CD8-positive, alpha-beta memory T cell (primary cell): ENCODE data around the gene ITGAE. TPM values are rescaled to one million over a fixed set of nuclear protein-coding genes. Genes with fewer than 3 reads are reported as not detected.

ENCODE experiments used
- CTCF ChIA-PET: fragments of 350-600 bp; sonication (Branson Sonifier 250); formaldehyde crosslinking; loops from one replicate; lab custom pipeline; 2021; ENCODE audit warnings: antibody characterized with exemption; lab: Charles Lee
- POLR2A ChIA-PET: fragments of 350-600 bp; sonication (Branson Sonifier 250); formaldehyde crosslinking; loops from one replicate; lab custom pipeline; 2021; ENCODE audit warnings: antibody characterized with exemption; lab: Charles Lee
- DNase-seq, 5 donors: peaks; one replicate each; pipeline versions ENCODE4 v3.0.0 to v3.0.0-alpha.2; 2020 to 2022; ENCODE audit warnings: mixed read lengths in 1 of 5
- H3K27ac ChIP-seq: one replicate; pipeline ENCODE4 v1.7.0; 2013; ENCODE audit warnings: low read depth, mild to moderate bottlenecking, low read length, moderate library complexity
- H3K27me3 ChIP-seq: 2 replicates; pipeline ENCODE4 v1.7.0; 2013; ENCODE audit warnings: low read length, mild to moderate bottlenecking; ENCODE audit not compliant: insufficient read depth, poor library complexity, severe bottlenecking
- H3K36me3 ChIP-seq: 2 replicates; pipeline ENCODE4 v1.7.0; 2013; ENCODE audit warnings: mild to moderate bottlenecking, low read length, moderate library complexity; ENCODE audit not compliant: insufficient read depth
- H3K4me1 ChIP-seq: 2 replicates; pipeline ENCODE4 v1.7.0; 2013; ENCODE audit warnings: mild to moderate bottlenecking, low read length, moderate library complexity; ENCODE audit not compliant: insufficient read depth
- H3K4me3 ChIP-seq: 2 replicates; pipeline ENCODE4 v1.7.0; 2013; ENCODE audit warnings: mild to moderate bottlenecking, low read length
- H3K9me3 ChIP-seq: 2 replicates; pipeline ENCODE4 v1.7.0; 2013; ENCODE audit warnings: mild to moderate bottlenecking, low read length
- H3K27ac Mint-ChIP-seq, 8 donors: one replicate each; pipeline ENCODE4 v1.8.0; 2020 to 2021; ENCODE audit warnings: mixed read lengths in 8 of 8, mild to moderate bottlenecking in 6 of 8, inconsistent platforms in 3 of 8, moderate library complexity in 3 of 8
- H3K27me3 Mint-ChIP-seq, 2 donors: one replicate each; pipeline ENCODE4 v1.8.0; 2020 to 2021; ENCODE audit warnings: mixed read lengths in 2 of 2, mild to moderate bottlenecking in 1 of 2, moderate library complexity in 1 of 2
- H3K36me3 Mint-ChIP-seq, 3 donors: one replicate each; pipeline ENCODE4 v1.8.0; 2020 to 2021; ENCODE audit warnings: mixed read lengths in 3 of 3, inconsistent platforms in 1 of 3, mild to moderate bottlenecking in 1 of 3
- H3K4me1 Mint-ChIP-seq, 3 donors: one replicate each; pipeline ENCODE4 v1.8.0; 2020 to 2021; ENCODE audit warnings: mixed read lengths in 3 of 3, inconsistent platforms in 1 of 3, mild to moderate bottlenecking in 1 of 3
- H3K4me3 Mint-ChIP-seq, 7 donors: one replicate each; pipeline ENCODE4 v1.8.0; 2020 to 2021; ENCODE audit warnings: mixed read lengths in 7 of 7, mild to moderate bottlenecking in 6 of 7, moderate library complexity in 4 of 7, inconsistent platforms in 2 of 7
- H3K9me3 Mint-ChIP-seq, 5 donors: one replicate each; pipeline ENCODE4 v1.8.0; 2020 to 2022; ENCODE audit warnings: mixed read lengths in 5 of 5, mild to moderate bottlenecking in 3 of 5, moderate library complexity in 2 of 5, inconsistent platforms in 1 of 5
- polyA plus RNA-seq: library from polyadenylated mRNA; unstranded; fragments of 300-500 nt; fragmentation: Illumina TruSeq; gene quantifications from one replicate; pipeline ENCODE4 v1.2.3, GENCODE V29; 2021
- total RNA-seq, 2 experiments: library from RNA; stranded (reverse); gene quantifications; one replicate each; pipeline ENCODE4 v1.2.3, GENCODE V29; 2021

Gene ITGAE
- total and polyA plus RNA-seq, 3 experiments from 2014 or later, result 46.6 to 66.6 (median 47.3) TPM

DNA sequence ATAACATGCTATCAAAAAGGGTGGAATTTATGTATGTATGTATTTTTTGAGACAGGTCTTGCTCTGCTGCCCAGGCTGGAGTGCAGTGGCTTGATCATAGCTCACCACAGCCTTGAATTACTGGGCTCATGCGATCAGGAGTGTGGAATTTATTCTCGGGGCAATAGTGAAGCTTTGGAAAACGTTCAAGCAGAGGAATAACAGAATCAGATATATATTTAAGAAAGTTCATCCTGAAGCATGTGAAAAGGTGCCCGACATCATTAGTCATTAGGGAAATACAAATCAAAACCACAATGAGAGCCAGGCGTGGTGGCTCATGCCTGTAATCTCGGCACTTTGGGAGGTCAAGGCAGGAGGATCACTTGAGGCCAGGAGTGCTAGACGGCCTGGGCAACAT is 7.7 kb upstream of the ITGAE start:
- Mint-ChIP-seq H3K4me1 (peaks cover 0 to 17% (median 0%) of the 10 kb centered on the region in 3 donors), H3K27ac (peak overlapping the region in 5 of 8 donors; percentile 7 to 62 (median 32)), H3K4me3 (no peak overlapping the region), H3K9me3 (no peaks in the 10 kb centered on the region), H3K36me3 (peaks cover 6 to 66% (median 20%) of the 10 kb centered on the region in 3 donors), H3K27me3 (no peaks in the 10 kb centered on the region)
- Histone ChIP-seq H3K4me1 (no peaks in the 10 kb centered on the region), H3K4me3 (no peak overlapping the region), H3K27ac (no peak overlapping the region), H3K36me3 (peaks cover 21% of the 10 kb centered on the region), H3K27me3 (no peaks in the 10 kb centered on the region), H3K9me3 (no peaks in the 10 kb centered on the region)
- DNase-seq, result no peak
- CTCF ChIA-PET, result interaction anchor here (1.0 to 4.4 kb wide), 3 partner anchors 12 to 71 kb away, joined by 3 to 19 read pairs (median 8); no protein-coding TSS in a partner anchor
- POLR2A ChIA-PET, result interaction anchor here (0.6 kb wide), 1 partner anchor 112 kb away, joined by 4 read pairs; no protein-coding TSS in a partner anchor

DNA sequence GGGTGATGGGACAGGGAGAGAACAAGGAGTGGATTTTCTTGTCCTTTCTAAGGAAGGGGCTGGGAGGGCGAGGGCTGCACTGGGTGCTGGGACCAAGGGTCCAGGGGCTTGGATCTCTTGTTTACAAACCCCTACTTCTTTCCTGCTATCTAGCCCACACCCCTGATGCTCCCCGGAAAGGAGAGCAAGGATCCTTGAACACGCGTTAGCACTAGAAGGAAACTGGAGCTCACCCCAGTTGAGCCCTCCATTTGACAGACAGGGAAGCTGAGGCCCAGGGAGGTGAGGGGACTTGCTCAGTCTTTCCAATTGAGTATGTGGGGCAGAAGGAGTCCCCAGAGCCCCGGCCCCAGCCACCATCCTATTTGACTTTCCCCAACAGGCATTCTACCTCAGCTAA is 4.6 kb upstream of the ITGAE start:
- peaks cover 5 to 34% (median 6%) of the 10 kb centered on the region in 3 donors for H3K4me1 Mint-ChIP-seq
- H3K36me3 Mint-ChIP-seq, result peaks cover 6 to 43% (median 13%) of the 10 kb centered on the region in 3 donors
- POLR2A ChIA-PET, result no interaction called here

DNA sequence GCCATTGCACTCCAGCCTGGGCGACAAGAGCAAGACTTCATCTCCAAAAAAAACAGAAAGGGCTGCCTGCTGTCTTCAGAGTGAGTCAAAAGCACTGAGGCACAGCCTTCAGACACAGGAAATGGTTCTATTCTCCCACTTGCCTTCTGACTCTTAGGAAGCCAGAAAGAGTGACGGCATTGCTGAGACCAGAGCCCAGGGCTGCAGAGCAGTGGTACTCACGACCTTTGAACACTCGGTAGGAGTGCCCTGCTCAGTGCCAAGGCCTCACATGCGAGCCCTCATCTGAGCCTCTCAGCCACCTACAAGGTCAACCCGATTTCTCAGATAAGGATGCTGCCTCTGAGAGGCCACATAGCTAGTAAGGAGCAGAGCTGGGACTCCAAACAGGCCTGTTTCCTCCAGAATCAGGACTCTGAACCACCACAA is 3.5 kb upstream of the ITGAE start:
- Mint-ChIP-seq H3K9me3 (no peaks in the 10 kb centered on the region), H3K36me3 (peaks cover 6 to 37% (median 9%) of the 10 kb centered on the region in 3 donors), H3K4me3 (no peak overlapping the region), H3K4me1 (peaks cover 10 to 40% (median 13%) of the 10 kb centered on the region in 3 donors), H3K27ac (peak overlapping the region in 3 of 8 donors; percentile 23 to 81 (median 59)), H3K27me3 (no peaks in the 10 kb centered on the region)
- H3K4me3 ChIP-seq, result no peak overlapping the region
- CTCF ChIA-PET, result interaction anchor here (0.9 to 1.1 kb wide), 3 partner anchors 24 to 67 kb away, joined by 3 to 4 read pairs (median 3); no protein-coding TSS in a partner anchor
- H3K9me3 ChIP-seq, result no peaks in the 10 kb centered on the region
- H3K4me1 ChIP-seq, result no peaks in the 10 kb centered on the region
- no peak for DNase-seq
- no peaks in the 10 kb centered on the region for H3K27me3 ChIP-seq
- no peaks in the 10 kb centered on the region for H3K36me3 ChIP-seq
- no peak overlapping the region for H3K27ac ChIP-seq
- POLR2A ChIA-PET, result interaction anchor here (0.7 to 1.4 kb wide), 2 partner anchors 9 to 221 kb away, joined by 5 to 13 read pairs; no protein-coding TSS in a partner anchor

More for the DNA sequence above, 4.6 kb upstream of the ITGAE start:
- Histone ChIP-seq H3K36me3 (peaks cover 6% of the 10 kb centered on the region), H3K4me1 (no peaks in the 10 kb centered on the region), H3K27ac (no peak overlapping the region), H3K9me3 (no peaks in the 10 kb centered on the region), H3K4me3 (no peak overlapping the region), H3K27me3 (no peaks in the 10 kb centered on the region)
- Mint-ChIP-seq H3K27ac (peak overlapping the region in 1 of 8 donors; percentile 36), H3K4me3 (no peak overlapping the region), H3K9me3 (no peaks in the 10 kb centered on the region), H3K27me3 (no peaks in the 10 kb centered on the region)
- no peak for DNase-seq
- CTCF ChIA-PET, result no interaction called here

DNA sequence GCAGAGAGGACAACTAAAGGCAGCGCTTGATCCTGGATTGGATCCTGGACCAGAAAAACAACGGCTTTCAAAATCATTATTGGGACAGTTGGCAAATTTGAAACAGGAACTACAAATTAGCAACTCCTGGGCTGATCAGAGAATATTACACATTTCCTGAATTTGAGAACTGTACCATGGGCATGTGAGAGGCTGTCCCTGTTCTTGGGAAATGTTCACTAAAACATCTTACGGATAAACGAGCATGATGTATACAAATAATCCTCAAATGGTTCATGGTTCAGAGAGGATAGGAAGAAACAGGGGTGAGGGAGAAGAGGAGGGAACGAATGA is 2.3 kb upstream of the ITGAE start:
- ChIA-PET POLR2A (no interaction called here), CTCF (no interaction called here)
- H3K9me3 ChIP-seq, result no peaks in the 10 kb centered on the region
- H3K36me3 Mint-ChIP-seq, result peaks cover 2 to 39% (median 5%) of the 10 kb centered on the region in 3 donors
- no peaks in the 10 kb centered on the region for H3K27me3 Mint-ChIP-seq
- H3K4me1 ChIP-seq, result no peaks in the 10 kb centered on the region
- H3K36me3 ChIP-seq, result no peaks in the 10 kb centered on the region
- peaks cover 16 to 47% (median 26%) of the 10 kb centered on the region in 3 donors for H3K4me1 Mint-ChIP-seq
- no peak overlapping the region for H3K27ac ChIP-seq
- no peaks in the 10 kb centered on the region for H3K27me3 ChIP-seq
- no peak for DNase-seq
- H3K4me3 ChIP-seq, result no peak overlapping the region
- H3K4me3 Mint-ChIP-seq, result no peak overlapping the region
- H3K9me3 Mint-ChIP-seq, result no peaks in the 10 kb centered on the region
- H3K27ac Mint-ChIP-seq, result peak overlapping the region in 4 of 8 donors; percentile 36 to 67 (median 50)

DNA sequence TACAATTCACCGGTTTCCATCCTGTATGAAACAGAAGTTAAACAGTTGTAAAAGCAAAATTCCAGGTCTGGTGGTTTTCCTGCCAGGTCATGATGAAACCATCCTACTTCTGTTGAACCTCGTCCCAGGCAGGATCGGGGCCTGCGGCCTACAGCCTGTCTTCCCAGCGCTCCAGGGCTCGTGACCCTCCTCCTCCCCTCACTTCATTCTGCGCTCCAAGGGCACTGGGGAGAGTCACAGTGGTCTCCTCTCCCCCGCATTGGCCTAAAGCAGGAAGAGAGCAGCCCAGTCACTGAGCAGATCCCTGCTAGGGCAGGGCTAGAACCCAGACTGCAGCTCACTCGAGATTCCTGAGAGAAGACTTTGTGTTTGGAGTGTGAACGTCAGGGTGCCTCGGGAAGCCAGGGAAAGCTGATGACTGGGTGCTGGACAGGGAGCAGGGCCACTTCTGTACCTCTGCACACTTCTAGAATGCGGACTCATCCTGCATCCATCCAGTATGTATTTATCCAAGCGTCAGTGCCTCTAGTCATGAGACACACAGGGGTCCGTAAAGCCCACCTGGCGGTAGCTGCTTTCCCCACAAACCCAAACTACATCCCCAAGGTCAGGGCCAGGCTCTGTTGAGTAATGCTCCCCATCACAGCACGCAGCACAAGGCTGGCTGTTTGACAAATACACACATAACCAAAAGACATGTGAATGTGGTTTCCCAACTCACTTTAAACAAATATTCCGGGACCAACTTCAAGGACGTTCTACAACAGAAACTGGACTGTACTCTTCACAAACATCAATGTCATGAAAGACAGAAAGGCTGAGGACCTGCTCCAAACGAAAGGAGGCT is 1.7 kb upstream of the ITGAE start:
- Histone ChIP-seq H3K27me3 (no peaks in the 10 kb centered on the region), H3K4me1 (no peaks in the 10 kb centered on the region), H3K36me3 (no peaks in the 10 kb centered on the region), H3K4me3 (no peak overlapping the region), H3K9me3 (no peaks in the 10 kb centered on the region), H3K27ac (no peak overlapping the region)
- DNase-seq, result no peak
- no peaks in the 10 kb centered on the region for H3K27me3 Mint-ChIP-seq
- ChIA-PET CTCF (no interaction called here), POLR2A (no interaction called here)
- H3K4me1 Mint-ChIP-seq, result peaks cover 21 to 53% (median 32%) of the 10 kb centered on the region in 3 donors
- H3K27ac Mint-ChIP-seq, result peak overlapping the region in 3 of 8 donors; percentile 29 to 38 (median 36)
- H3K9me3 Mint-ChIP-seq, result no peaks in the 10 kb centered on the region
- no peak overlapping the region for H3K4me3 Mint-ChIP-seq
- peaks cover 0 to 37% (median 1%) of the 10 kb centered on the region in 3 donors for H3K36me3 Mint-ChIP-seq

DNA sequence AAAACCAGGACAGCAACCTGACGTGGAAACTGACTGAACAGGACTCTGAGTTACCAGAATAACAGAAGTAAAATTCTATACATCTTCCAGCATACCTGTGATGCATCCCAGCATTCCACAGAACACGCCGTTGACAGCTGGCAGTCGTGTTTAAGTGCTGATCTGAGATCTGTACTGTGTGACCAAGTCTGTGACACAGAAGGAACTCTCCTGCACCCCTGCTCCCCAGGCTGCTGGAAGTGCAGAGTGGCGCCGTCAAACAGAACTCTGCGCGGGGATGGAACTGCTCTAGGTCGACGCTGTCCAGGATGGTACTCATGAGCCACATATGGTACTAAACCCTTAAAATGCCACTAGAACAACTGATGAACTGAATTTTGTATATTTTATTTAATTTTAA is 804 bp upstream of the ITGAE start:
- H3K27ac Mint-ChIP-seq, result peak overlapping the region in 2 of 8 donors; percentile 3 to 81
- Histone ChIP-seq H3K27ac (no peak overlapping the region), H3K27me3 (no peaks in the 10 kb centered on the region), H3K36me3 (no peaks in the 10 kb centered on the region), H3K4me3 (no peak overlapping the region), H3K4me1 (peaks cover 1% of the 10 kb centered on the region), H3K9me3 (no peaks in the 10 kb centered on the region)
- H3K27me3 Mint-ChIP-seq, result no peaks in the 10 kb centered on the region
- peaks cover 0 to 30% (median 1%) of the 10 kb centered on the region in 3 donors for H3K36me3 Mint-ChIP-seq
- ChIA-PET CTCF (interaction anchor here (1.7 to 3.4 kb wide), 2 partner anchors 26 to 64 kb away, joined by 4 to 25 read pairs; no protein-coding TSS in a partner anchor), POLR2A (no interaction called here)
- no peak for DNase-seq
- H3K4me1 Mint-ChIP-seq, result peaks cover 25 to 59% (median 38%) of the 10 kb centered on the region in 3 donors
- no peak overlapping the region for H3K4me3 Mint-ChIP-seq
- H3K9me3 Mint-ChIP-seq, result no peaks in the 10 kb centered on the region

DNA sequence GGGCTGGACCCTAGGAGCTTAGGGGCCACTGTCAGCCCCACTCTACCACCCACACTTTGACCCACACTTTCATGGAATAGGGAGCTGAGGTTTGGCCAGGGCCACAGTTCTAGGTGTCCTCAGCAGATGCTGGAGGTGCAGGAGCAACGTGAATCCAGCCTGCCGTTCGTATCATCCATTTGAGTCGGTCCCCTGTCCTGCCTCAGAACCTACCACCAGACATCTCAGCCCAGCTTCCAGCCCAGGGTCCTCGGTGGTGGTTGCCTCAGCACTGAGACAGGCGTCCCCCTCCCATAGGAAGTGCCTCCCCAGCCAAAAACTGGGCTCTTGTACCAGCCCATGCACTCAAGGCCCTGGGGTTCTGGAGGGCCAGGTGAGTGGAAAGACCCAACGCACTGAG is 359 bp upstream of the ITGAE start:
- Histone ChIP-seq H3K36me3 (no peaks in the 10 kb centered on the region), H3K4me3 (no peak overlapping the region), H3K27ac (no peak overlapping the region), H3K27me3 (no peaks in the 10 kb centered on the region), H3K4me1 (peaks cover 5% of the 10 kb centered on the region), H3K9me3 (no peaks in the 10 kb centered on the region)
- POLR2A ChIA-PET, result interaction anchor here (1.4 kb wide), 1 partner anchor 105 kb away, joined by 4 read pairs; the partner anchor contains the start of gene P2RX5
- Mint-ChIP-seq H3K9me3 (no peaks in the 10 kb centered on the region), H3K4me1 (peaks cover 29 to 64% (median 42%) of the 10 kb centered on the region in 3 donors), H3K27ac (peak overlapping the region in 4 of 8 donors; percentile 54 to 90 (median 83)), H3K36me3 (peaks cover 0 to 28% (median 1%) of the 10 kb centered on the region in 3 donors), H3K4me3 (peak overlapping the region in 3 of 7 donors; percentile 57 to 85 (median 76)), H3K27me3 (no peaks in the 10 kb centered on the region)
- DNase-seq, result no peak
- CTCF ChIA-PET, result interaction anchor here (1.7 to 3.4 kb wide), 2 partner anchors 26 to 63 kb away, joined by 4 to 25 read pairs; no protein-coding TSS in a partner anchor
